SU-DHL-6 (cell line): ENCODE results near the gene CBS.
"Not testable (repeated sequence)": the region's sequence is repeated elsewhere in the genome, so short reads cannot be mapped to it uniquely, and the experiment has no call there.

ENCODE experiments used
- EZH2phosphoT487 ChIP-seq: fragments of 200-600 bp; sonication (generic), shearing (Covaris generic); conservative IDR thresholded peaks from 2 replicates; pipeline ENCODE4 v1.6.1; 2018; ENCODE audit warnings: mild to moderate bottlenecking, antibody characterized with exemption, low read length, moderate library complexity, mixed read lengths
- TF ChIP-seq, protein P1 (sequence below): fragments of 200-600 bp; sonication (generic); IDR thresholded peaks from one replicate; pipeline ENCODE4 v1.5.1; 2017; ENCODE audit warnings: antibody characterized with exemption, mild to moderate bottlenecking, low read length, moderate library complexity; ENCODE audit not compliant: insufficient read depth, poor library complexity, severe bottlenecking

DNA sequence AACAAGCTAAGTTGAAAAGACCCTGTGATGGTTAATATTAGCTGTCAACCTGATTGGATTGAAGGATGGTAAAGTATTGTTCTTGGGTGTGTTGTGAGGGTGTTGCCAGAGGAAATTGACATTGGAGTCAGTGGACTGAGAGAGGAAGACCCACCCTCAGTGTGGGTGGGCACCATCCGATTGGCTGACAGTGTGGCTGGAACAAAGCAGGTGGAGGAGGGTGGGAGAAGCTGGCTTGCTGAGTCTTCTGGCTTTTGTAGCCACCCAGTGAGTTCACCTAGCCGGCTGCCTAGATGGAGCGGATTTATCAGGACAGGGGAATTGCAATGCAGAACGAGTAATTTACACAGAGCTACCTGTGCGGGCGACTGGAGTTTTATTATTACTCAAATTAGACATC lies 38.8 kb upstream of the CBS start:
- TF ChIP-seq, protein P1, sequence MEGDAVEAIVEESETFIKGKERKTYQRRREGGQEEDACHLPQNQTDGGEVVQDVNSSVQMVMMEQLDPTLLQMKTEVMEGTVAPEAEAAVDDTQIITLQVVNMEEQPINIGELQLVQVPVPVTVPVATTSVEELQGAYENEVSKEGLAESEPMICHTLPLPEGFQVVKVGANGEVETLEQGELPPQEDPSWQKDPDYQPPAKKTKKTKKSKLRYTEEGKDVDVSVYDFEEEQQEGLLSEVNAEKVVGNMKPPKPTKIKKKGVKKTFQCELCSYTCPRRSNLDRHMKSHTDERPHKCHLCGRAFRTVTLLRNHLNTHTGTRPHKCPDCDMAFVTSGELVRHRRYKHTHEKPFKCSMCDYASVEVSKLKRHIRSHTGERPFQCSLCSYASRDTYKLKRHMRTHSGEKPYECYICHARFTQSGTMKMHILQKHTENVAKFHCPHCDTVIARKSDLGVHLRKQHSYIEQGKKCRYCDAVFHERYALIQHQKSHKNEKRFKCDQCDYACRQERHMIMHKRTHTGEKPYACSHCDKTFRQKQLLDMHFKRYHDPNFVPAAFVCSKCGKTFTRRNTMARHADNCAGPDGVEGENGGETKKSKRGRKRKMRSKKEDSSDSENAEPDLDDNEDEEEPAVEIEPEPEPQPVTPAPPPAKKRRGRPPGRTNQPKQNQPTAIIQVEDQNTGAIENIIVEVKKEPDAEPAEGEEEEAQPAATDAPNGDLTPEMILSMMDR = not testable (repeated sequence)
- not testable (repeated sequence) for TF ChIP-seq EZH2phosphoT487
